Stimulated activated CD4-positive, alpha-beta T cell treated with anti-CD3 and anti-CD28 coated beads, Interleukin-1b, Interleukin-23, amount 100 ng/mL, for 48 hours (primary cell): ENCODE measurements around the gene MPV17L.
A peak's percentile ranks its signal among the peaks of the same experiment; 100 is the strongest.
"Not testable (repeated sequence)": the region's sequence is repeated elsewhere in the genome, so short reads cannot be mapped to it uniquely, and the experiment has no call there.

Experiments
- DNase-seq: peaks from one replicate; pipeline ENCODE4 v3.0.0-alpha.2; 2020

The MPV17L gene

DNA sequence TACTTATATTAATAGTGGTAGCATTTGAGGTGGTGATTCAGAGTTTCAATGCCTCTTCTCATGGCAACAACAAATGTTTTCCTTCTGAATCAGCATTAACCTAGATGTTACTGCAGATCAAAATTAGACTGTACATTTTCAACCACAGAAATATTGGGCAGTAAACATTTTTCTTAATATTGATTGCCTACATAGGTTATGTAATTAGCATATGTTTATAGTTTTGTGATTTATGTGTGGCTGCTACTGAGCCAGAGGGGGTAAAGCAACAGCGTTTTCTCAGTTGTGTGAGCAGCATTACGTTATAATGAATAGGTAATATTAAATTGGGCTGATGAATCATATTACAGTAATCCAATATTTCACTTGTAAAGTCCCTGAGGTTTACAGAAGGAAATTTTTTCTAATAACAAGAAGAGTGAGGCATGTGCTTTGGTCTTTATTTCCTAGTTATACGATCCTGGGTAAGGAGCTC is 20.0 kb downstream of the MPV17L start:
- DNase-seq = no peak

DNA sequence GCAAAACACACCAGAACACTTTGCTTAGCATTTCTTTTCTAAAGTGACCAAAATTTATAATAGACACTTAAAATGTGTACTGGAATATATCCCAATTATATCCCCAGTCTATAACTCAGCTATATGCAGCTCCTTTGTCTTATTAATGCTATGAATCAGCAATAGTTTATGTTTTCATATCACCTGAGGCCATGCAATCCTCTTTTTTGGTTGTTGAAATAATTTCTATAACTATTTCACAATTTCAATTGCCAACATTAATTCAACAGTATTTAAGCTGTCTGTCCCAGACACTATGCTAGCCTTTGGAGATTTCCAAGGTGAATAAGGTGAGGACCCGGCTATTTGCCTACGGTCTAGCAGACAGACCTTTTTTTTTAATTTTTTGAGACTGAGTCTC is 21.6 kb downstream of the MPV17L start:
- no peak for DNase-seq

DNA sequence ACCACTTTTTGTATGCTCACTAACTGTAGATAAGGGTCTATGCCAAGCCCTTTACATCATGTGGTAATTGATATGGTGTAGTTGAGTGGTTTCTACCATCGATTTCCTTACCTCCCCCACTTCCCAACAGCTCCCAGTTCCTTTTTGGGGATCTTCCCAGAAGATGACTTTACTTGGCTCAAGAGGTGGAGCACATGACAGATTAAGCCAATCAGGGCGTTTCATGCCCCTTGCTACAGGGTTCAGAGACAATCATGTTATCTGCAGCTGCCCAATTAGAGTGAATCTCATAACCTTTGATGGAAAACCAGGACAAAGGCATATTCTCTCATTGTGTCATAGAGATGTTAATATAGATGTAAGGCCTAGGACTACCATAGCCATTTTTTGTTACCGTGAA is 22.7 kb downstream of the MPV17L start:
- DNase-seq = no peak

DNA sequence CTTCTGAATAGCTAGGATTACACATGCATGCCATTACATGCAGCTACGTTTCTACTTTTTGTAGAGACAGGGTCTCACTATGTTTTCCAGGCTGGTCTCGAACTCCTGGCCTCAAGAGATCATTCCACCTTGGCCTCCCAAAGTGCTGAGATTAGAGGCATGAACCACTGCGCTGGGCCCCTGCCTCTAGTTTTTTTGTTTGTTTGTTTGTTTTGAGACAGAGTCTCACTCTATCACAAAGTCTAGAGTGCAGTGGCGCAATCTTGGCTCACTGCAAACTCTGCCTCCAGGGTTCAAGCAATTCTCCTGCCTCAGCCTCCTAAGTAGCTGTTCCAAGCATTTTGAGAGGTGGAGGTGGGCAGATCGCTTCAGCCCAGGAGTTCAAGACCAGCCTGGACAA is 26.1 kb downstream of the MPV17L start:
- not testable (repeated sequence) for DNase-seq

DNA sequence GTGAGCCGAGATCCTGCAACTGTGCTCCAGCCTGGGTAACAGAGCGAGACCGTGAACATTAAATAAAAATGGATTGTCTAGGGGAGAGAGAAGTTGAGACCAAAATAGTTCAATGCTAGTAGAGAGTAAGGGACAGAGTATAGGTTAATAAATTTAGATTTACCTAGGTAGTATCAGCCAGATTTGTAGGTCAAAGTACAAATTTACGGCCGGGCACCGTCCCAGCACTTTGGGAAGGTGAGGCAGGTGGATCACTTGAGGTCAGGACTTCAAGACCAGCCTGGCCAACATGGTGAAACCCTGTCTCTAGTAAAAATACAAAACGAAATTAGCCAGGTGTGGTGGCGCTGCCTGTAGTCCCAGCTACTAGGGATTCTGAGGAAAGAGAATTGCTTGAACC is 26.7 kb downstream of the MPV17L start:
- no peak for DNase-seq

DNA sequence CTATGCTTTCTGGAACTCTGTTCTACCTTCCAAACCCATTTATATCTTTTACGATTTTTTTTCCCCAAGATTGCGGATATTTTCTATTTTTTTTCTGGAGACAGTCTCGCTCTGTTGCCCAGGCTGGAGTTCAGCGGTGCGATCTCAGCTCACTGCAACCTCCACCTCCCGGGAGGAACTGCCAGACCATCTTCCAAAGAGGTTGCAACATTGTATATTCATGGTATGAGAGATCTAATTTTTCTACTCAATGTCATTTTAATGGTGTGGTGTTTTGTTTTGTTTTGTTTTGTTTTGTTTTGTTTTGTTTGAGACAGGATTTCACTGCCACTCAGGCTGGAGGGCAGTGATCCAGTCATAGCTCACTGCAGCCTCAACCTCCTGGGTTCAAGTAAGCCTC is 30.3 kb downstream of the MPV17L start:
- no peak for DNase-seq

DNA sequence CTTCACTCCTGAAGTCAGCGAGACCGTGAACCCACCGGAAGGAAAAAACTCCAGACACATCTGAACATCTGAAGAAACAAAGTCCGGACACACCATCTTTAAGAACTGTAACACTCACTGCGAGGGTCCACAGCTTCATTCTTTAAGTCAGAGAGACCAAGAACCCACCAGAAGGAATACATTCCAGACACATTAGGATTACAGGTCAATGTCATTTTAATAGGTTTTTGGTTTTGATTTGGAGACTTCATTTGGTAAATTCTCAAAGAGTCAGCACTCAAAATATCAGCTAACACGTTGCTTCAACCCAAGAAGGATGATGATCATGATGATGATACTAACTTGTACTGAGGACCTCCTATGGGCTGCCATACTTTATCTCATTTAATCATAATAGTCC is 31.2 kb downstream of the MPV17L start:
- DNase-seq = no peak

DNA sequence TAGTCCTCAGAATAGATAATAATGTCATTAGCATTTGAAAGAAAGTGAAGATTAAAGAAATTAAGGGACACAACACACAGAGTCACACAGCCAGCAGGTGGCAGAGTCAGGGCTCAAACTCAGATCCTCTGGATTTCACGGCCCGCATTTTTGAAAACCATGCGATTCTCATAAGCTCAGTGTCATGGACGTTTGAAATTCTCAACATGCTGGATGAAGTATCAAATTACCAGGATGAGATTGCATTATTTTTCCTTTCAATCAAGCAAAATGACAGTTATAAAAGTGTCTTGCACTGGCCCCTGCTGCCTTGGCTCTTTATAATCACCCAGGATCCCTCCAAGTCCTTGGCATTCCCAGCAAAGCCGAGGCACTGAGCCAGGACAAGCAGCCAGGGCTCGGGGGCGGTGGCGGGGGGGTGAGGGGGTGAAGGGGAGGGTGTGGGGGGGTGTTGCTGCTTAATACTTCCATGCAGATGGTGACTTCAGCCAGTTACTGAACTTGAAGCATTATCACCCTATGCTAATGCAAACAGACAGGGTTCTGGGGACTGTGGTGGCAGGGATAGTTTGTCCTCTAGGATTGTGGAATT is 32.2 kb downstream of the MPV17L start:
- peak; percentile 54 for DNase-seq

DNA sequence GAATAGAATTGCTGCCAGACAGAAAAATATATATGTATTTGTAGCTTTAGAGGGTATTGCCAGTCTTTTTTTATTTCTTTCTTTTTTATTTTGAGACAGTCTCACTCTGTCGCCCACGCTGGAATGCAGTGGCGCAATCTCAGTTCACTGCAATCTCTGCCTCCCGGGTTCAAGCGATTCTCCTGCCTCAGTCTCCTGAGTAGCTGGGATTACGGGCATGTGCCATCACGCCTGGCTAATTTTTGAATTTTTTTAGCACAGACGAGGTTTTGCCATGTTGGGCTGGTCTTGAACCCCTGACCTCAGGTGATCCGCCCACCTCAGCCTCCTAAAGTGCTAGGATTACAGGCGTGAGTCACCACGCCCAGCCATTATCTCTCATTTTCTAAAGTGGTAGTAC is 35.3 kb downstream of the MPV17L start:
- DNase-seq = not testable (repeated sequence)

DNA sequence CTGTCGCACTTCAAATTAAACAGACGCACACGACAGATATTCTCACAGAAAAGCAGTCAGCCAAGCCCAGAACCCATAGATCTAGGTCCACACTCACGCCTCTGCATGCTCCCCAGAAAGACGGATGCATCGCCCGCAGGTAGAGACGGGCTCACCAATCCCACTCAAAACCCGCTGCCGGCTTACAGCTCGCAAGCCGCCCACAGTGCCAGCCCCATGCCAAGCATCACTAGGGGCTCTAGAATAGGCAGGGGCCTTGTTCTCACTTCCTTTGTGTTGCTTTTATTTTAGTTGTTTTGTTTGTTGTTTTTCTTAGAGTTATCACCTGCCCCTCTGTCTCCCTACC is 38.5 kb downstream of the MPV17L start:
- no peak for DNase-seq

DNA sequence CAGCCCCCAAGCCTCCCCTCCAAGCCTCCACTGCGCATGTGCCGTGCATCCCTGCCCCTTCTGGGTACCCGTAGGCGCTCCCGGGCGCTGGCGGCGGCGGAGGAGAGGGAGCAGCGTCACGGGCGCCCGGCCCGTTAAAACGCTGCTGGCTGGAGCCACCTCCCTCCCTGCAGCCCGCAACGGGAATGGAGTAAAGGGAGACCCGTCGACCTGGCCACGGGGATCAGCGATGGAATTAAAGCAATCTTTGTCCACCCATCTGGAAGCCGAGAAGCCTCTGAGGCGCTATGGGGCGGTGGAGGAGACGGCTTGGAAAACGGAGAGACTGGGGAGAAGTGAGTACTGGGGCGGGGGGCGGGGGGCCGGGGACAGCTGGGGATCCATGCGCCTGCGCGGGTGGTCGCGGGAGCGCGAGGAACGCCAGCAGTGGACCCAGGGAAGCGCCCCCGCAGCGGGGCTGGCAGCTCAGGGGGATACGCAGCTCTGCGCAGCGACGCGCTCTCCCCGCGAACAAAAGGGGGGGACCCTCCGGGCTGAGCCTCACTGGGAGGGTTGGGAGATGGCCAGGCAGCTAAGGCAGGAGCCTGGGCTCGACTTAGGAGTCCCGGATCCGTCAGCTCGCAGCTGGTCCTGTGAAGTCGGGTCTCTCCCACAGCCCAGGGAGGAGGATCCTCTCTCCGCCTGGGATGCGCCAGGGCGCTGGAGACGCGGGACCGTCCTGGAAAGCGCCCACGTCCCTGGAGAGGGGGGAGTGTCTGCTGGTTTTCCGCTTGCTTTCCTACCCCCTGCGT is 39.1 kb downstream of the MPV17L start, which contains the start of gene BMERB1:
Gene BMERB1, plus strand, starts transcription at position 164 of the 791 bp plus-strand sequence. Its CDS starts 66 bp downstream, at position 230.
- DNase-seq = peak; percentile 77

DNA sequence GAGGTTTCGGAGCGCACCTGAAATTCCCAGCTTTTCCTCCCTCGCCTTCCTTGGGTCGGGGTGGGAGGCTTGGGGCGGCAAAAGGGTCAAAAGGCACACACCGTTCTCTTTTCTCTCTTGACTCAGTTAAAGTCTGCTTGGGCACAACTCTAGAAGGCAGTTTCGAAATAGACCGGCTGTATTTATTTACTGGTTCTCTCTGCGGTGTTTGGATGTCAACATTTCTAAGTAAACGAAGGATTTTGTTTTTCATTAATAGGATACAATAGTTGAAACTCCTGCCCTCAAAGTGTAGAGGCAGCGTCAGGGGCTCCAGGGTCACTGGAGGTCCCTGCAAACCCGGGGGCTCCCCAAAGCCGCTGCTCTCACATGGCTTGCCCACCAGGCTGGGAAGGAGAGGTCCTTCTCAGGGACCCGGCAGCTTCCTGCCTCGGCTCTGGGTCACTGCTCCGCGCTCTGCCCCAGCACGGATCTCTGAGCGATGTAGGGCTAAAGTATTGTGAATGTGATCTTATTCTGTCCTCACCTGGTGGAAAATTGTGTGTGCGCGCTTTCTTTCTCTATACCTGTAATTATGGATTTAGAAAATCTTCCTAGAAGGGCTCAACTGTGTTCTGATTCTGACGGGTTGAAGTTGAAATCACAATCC is 39.8 kb downstream of the MPV17L start:
- DNase-seq = no peak

DNA sequence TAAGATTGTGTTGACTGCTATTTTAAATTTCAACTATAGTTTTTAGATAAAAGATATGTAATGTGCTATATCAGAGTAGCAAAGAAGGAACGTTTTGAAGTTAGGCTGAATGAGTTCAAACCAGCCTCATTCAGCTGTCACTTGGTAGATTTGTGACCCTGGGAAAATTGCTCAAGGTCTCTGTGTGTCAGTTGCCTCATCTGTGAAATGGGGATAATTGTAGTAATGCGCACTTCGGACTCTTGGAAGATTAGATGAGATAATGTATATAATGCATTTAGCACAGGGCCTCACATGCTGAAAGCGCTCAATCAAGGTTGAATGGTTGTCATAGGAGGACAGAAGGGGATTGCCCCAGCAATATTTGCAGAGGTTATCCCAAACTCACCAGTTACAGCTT is 43.5 kb downstream of the MPV17L start:
- DNase-seq = no peak

DNA sequence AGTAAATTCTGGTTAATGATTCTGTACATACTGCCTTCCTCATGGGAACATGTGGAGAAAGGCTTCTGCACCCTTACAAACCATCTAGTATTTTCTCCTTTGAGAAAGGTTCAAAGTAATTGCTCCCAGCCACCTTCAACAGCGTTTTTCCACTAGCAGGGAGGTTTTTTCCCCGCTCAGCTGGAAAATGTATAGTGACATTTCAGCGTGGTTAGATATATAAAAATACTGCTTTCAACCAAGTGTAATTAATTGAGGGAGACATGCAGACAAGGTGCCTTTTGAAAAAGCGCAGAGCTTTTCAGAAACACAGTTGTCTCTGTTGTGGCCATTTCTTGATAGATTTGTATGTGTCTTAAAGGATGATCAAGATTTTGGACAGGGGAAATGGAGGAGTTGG is 44.0 kb downstream of the MPV17L start:
- DNase-seq = no peak

DNA sequence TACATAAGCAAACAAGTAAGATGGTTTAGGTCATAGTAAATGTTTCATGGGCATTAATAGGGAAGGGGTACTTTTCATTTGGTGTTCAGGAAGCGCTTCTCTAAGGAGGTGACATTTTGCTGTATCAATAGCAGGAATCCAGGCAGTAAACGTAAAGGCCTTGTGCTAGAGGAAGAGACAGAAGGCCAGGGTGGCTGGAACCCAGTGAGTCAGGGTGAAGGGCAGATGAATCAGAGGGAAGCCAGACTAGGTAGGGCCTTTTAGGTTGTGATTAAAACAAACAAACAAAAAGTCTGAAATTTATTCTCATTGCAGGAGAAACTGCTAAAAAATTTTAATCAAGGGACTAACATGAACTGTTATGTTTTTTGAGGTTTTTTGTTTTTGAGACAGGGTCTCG is 45.3 kb downstream of the MPV17L start:
- DNase-seq = no peak

DNA sequence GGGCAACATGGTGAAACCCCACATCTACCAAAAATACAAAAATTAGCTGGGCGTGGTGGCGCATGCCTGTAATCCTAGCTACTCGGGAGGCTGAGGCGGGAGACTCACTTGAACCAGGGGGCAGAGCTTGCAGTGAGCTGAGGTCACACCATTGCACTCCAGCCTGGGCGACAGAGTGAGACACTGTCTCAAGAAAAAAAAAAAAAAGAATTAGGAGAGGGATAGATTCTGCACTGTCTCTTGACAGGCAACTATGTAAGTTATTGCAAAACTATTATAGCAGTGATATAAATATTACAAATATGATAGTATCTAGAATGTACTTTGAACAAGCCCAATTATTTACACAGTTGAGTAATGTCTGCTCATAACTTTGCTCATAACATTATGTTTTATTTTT is 46.6 kb downstream of the MPV17L start:
- DNase-seq = not testable (repeated sequence)

DNA sequence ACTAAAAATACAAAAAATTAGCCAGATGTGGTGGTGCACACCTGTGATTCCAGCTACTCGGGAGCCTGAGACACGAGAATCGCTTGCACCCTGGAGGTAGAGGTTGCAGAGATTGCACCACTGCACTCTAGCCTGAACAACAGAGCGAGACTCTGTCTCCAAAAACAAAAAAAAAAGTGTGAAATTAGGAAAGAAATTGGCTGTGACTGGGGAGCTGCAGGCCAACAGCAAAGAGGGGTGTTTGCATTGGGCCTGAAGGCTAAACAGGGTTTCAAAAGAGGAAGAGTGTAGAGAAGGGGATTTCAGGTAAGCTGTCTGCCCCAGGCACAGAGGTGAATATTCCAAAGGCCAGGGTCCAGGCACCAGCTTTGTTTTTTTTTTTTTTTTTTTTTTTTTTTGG is 48.2 kb downstream of the MPV17L start:
- no peak for DNase-seq

DNA sequence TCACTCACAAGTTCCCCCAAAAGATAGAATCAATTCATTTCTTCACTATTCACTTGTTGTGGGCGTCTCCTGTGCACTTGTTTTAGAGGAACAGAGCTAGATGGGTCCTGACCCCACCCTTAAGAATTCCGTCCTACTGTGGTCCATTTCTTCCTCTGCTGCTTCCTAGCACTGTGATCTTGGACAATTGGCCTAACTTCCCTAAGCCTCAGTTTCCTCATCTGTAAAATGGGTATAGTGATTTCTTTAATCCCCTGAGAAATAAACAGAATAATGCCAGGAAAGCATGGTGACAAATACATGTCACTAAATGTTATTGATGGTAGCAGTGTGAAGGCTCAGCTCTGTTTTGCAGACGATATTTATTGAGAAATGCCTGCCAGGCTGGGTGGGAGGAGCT is 48.7 kb downstream of the MPV17L start:
- DNase-seq = no peak

DNA sequence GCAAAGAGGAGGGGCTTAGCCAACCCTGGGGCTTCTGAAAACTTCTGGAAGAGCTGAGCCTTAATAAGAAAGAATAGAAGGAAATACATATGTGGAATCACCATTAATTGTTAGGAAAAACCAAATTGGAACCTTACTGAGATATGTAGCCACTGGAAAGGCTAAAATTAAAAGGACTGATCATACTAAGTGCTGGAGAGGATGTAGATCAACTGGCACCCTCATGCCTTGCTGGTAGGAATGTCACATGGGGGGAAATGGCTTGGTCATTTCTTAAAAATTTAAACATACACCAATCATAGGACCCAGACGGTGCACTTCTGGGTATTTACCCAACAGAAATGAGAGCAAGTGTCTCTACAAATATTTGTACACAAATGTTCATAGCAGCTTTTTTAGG is 49.9 kb downstream of the MPV17L start:
- DNase-seq = no peak

DNA sequence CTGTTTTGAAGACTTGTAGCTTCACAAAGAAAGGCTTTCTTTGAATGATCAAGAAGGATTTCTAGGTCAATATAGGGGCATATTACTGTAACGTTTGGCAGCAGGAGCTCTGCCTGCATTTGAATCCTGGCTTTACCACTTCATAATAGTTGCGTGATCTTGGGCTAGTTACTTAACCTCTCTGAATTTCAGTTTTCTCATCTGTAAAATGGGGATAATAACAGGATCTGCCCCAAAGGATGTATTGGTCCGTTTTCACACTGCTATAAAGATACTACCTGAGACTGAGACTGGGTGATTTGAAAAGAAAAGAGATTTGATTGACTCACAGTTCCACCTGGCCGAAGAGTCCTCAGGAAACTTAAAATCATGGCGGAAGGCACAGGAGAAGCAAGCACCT is 51.3 kb downstream of the MPV17L start:
- no peak for DNase-seq

DNA sequence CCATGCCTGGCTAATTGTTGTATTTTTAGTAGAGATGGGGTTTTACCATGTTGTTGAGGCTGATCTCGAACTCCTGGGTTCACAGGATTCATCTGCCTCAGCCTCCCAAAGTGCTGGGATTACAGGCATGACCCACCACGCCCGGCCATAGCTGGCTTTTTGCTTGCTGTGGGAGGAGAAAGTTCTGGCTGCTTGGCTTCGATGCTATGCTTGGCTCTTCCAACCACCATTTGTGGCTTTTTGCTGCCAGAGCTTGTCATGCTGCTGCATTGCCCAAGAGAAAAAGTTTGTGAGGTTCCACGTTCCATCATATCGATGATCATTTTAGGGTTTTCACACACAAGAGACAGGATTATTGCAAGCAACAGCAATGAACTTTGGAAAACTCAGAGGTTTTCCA is 55.1 kb downstream of the MPV17L start:
- DNase-seq = no peak

DNA sequence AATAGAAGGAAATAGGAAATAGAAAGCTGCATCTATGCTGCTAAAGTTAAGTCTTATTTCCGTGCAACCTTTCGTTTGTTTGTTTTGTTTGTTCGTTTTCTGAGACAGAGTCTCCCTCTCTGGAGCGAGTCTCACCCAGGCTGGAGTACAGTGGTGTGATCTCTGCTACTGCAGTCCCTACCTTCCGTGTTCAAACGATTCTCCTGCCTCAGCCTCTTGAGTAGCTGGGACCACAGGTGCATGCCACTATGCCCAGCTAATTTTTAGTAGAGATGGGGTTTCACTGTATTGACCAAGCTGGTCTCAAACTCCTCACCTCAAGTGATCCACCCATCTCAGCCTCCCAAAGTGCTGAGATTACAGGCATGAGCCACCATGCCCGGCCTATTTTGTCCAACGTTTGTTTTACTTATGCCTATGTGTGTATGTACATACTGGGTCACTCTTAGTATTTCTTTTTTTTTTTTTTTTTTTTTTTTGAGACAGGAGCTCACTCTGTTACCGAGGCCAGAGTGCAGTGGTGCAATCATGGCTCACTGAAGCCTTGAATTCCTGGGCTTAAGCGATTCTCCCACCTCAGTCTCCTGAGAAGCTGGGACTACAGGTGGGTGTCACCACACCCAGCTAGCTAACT is 55.7 kb downstream of the MPV17L start:
- no peak for DNase-seq

DNA sequence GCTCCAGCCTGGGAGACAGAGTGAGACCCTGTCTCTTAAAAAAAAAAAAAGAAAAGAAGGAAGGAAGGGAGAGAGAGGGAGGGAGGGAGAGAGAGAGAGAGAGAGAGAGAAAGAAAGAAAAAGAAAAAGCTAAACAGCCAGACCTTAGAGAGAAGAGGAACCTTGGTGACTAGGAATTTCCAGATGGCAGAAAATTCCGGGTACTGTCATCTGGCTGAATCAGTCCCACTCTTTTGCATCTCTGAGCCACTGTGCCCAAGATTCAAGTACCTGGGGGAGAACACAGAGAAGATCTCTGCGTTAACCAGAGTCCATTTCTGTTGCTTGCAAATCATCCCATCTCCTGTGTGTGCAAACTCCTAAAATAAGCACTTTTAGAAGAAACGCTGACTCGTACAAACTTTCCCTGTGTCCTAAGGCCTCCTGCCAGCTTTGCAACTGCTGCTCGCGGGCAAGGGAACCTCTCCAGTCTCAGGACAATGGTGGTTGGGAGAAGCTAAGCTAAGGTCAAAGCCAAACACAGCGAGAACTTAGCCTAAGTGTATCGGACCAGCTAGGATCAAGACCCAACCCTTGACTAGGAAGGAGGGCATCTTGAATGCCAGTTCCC is 56.8 kb downstream of the MPV17L start:
- no peak for DNase-seq
